Osteocyte (in vitro differentiated cells): ENCODE measurements around the gene RAD51B. TPM values are rescaled to one million over a fixed set of nuclear protein-coding genes. Genes with fewer than 3 reads are reported as not detected.
A peak's percentile ranks its signal among the peaks of the same experiment; 100 is the strongest.

Experiments
- DNase-seq: peaks from one replicate; pipeline ENCODE4 v3.0.0; 2021; ENCODE audit warnings: mixed read lengths; ENCODE audit not compliant: unreplicated experiment; ENCODE audit errors: extremely low spot score
- H3K27ac Mint-ChIP-seq: one replicate; pipeline ENCODE4 v1.8.0; 2021; ENCODE audit warnings: mild to moderate bottlenecking, mixed read lengths; ENCODE audit not compliant: unreplicated experiment
- H3K27me3 Mint-ChIP-seq: one replicate; pipeline ENCODE4 v1.8.0; 2021; ENCODE audit warnings: mixed read lengths; ENCODE audit not compliant: unreplicated experiment
- H3K36me3 Mint-ChIP-seq: one replicate; pipeline ENCODE4 v1.8.0; 2021; ENCODE audit warnings: mixed read lengths; ENCODE audit not compliant: unreplicated experiment
- H3K4me1 Mint-ChIP-seq: one replicate; pipeline ENCODE4 v1.8.0; 2021; ENCODE audit warnings: mixed read lengths; ENCODE audit not compliant: unreplicated experiment
- H3K4me3 Mint-ChIP-seq: one replicate; pipeline ENCODE4 v1.8.0; 2021; ENCODE audit warnings: mild to moderate bottlenecking, moderate library complexity, mixed read lengths; ENCODE audit not compliant: unreplicated experiment
- H3K9me3 Mint-ChIP-seq: one replicate; pipeline ENCODE4 v1.8.0; 2021; ENCODE audit warnings: mixed read lengths; ENCODE audit not compliant: unreplicated experiment
- CTCF ChIP-seq: fragments of 200-600 bp; sonication (generic); IDR thresholded peaks from 2 replicates; pipeline ENCODE4 v1.5.0; 2021; ENCODE audit warnings: antibody characterized with exemption, mild to moderate bottlenecking, moderate library complexity
- total RNA-seq: library from RNA; stranded (reverse); gene quantifications from 2 replicates; pipeline ENCODE4 v1.2.1, GENCODE V29; 2021

The RAD51B gene
- total RNA-seq, 1 donor from 2014 or later, result 12.7 TPM

- Mint-ChIP-seq H3K9me3 (no peaks in the 10 kb centered on the region), H3K27me3 (no peaks in the 10 kb centered on the region), H3K4me1 (peaks cover 22% of the 10 kb centered on the region), H3K36me3 (no peaks in the 10 kb centered on the region), H3K27ac (no peak overlapping the region), H3K4me3 (no peak overlapping the region)
- DNase-seq, result no peak
- no peak for TF ChIP-seq CTCF
These were observed 683.7 kb downstream of the RAD51B start for GRCh38 chr14:68503186-68503825.

- no peak for DNase-seq
- H3K36me3 Mint-ChIP-seq, result no peaks in the 10 kb centered on the region
- no peak for TF ChIP-seq CTCF
- peaks cover 25% of the 10 kb centered on the region for H3K4me1 Mint-ChIP-seq
- H3K27me3 Mint-ChIP-seq, result no peaks in the 10 kb centered on the region
- H3K4me3 Mint-ChIP-seq, result no peak overlapping the region
- H3K9me3 Mint-ChIP-seq, result no peaks in the 10 kb centered on the region
- H3K27ac Mint-ChIP-seq, result no peak overlapping the region
These were observed 685.3 kb downstream of the RAD51B start for GRCh38 chr14:68504861-68505260.

- Mint-ChIP-seq H3K27me3 (no peaks in the 10 kb centered on the region), H3K9me3 (no peaks in the 10 kb centered on the region), H3K27ac (peak overlapping the region; percentile 77), H3K36me3 (no peaks in the 10 kb centered on the region), H3K4me1 (peaks cover 38% of the 10 kb centered on the region), H3K4me3 (no peak overlapping the region)
- no peak for DNase-seq
- no peak for TF ChIP-seq CTCF
These were observed 686.6 kb downstream of the RAD51B start for GRCh38 chr14:68506021-68506644.

- Mint-ChIP-seq H3K27me3 (no peaks in the 10 kb centered on the region), H3K36me3 (no peaks in the 10 kb centered on the region), H3K27ac (peak overlapping the region; percentile 77), H3K9me3 (no peaks in the 10 kb centered on the region), H3K4me1 (peaks cover 42% of the 10 kb centered on the region), H3K4me3 (no peak overlapping the region)
- no peak for TF ChIP-seq CTCF
- no peak for DNase-seq
These were observed 687.3 kb downstream of the RAD51B start for GRCh38 chr14:68506645-68507419.

GRCh38 chr14:68507544-68508081, 688.0 kb downstream of the RAD51B start:
- Mint-ChIP-seq H3K4me3 (no peak overlapping the region), H3K9me3 (no peaks in the 10 kb centered on the region), H3K27ac (no peak overlapping the region), H3K36me3 (no peaks in the 10 kb centered on the region), H3K4me1 (peaks cover 45% of the 10 kb centered on the region), H3K27me3 (no peaks in the 10 kb centered on the region)
- no peak for DNase-seq
- no peak for TF ChIP-seq CTCF
